Activated CD4-positive, CD25-positive, alpha-beta regulatory T cell treated with anti-CD3 and anti-CD28 coated beads, Interleukin-2, amount 50 U/mL, for 16 hours (primary cell): ENCODE results near the gene ENTPD8.
A peak's percentile ranks its signal among the peaks of the same experiment; 100 is the strongest.
"Not testable (repeated sequence)": the region's sequence is repeated elsewhere in the genome, so short reads cannot be mapped to it uniquely, and the experiment has no call there.

ENCODE experiments used
- DNase-seq: peaks from one replicate; pipeline ENCODE4 v3.0.0-alpha.2; 2020; ENCODE audit warnings: low read depth, low spot score

The ENTPD8 gene

GRCh38 chr9:137475666-137476065 is 34.5 kb upstream of the ENTPD8 start:
- no peak for DNase-seq

GRCh38 chr9:137474271-137474670 is 33.1 kb upstream of the ENTPD8 start:
- no peak for DNase-seq

GRCh38 chr9:137470785-137471184 is 29.6 kb upstream of the ENTPD8 start:
- no peak for DNase-seq

GRCh38 chr9:137467896-137468295 is 26.7 kb upstream of the ENTPD8 start:
- DNase-seq = no peak

- no peak for DNase-seq
Measured at GRCh38 chr9:137467161-137467581, 26.0 kb upstream of the ENTPD8 start.

- not testable (repeated sequence) for DNase-seq
Measured at GRCh38 chr9:137466389-137467085, 25.4 kb upstream of the ENTPD8 start.

- no peak for DNase-seq
Measured at GRCh38 chr9:137465720-137466388, 24.7 kb upstream of the ENTPD8 start.

- DNase-seq = no peak
Measured at GRCh38 chr9:137465000-137465719, 24.0 kb upstream of the ENTPD8 start.

GRCh38 chr9:137464291-137464999 is 23.3 kb upstream of the ENTPD8 start:
- no peak for DNase-seq

- no peak for DNase-seq
Measured at GRCh38 chr9:137463931-137464290, 22.8 kb upstream of the ENTPD8 start.

GRCh38 chr9:137462986-137463930 is 22.1 kb upstream of the ENTPD8 start:
- DNase-seq = no peak

GRCh38 chr9:137462396-137462985 is 21.3 kb upstream of the ENTPD8 start:
- no peak for DNase-seq

- peak; percentile 58 for DNase-seq
Measured at GRCh38 chr9:137461663-137462395, 20.7 kb upstream of the ENTPD8 start.

GRCh38 chr9:137461316-137461662 is 20.1 kb upstream of the ENTPD8 start:
- no peak for DNase-seq

GRCh38 chr9:137460363-137461315 is 19.5 kb upstream of the ENTPD8 start:
- DNase-seq = no peak

- DNase-seq = no peak
Measured at GRCh38 chr9:137459601-137460362, 18.6 kb upstream of the ENTPD8 start.

GRCh38 chr9:137459152-137459600 is 18.0 kb upstream of the ENTPD8 start, which contains the start of gene NSMF:
Gene NSMF, minus strand, starts transcription at chr9:137459334. Its CDS starts 232 bp downstream, at chr9:137459102.
- peak; percentile 86 for DNase-seq
